ENCODE measurements around the gene HSBP1.

DNA sequence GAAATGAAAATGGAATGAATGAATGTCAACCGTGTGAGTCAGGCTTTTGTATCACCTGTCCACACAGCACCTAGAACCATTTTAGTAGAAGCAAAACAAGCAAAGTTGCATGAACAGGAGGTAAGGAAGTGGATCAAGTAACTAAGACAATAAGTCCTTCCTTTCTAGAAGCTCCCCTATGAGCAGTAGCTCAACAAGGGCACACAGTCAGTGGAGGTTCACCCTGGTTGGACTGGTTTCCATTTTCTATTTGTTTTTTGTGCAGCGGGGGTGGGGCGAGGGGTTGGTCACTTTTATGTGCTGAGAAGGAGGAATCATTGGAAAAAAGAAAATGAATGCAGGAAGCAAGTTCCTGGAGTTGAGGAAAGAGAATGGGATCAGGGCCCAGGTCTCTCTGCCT is 4.0 kb upstream of the HSBP1 start:
- TF ChIP-seq POLR2A (IDR thresholded peaks at IDR 0.05) (no peak), POLR2AphosphoS5 (IDR thresholded peaks at IDR 0.05) (peak; percentile 42)
- TF ChIP-seq, protein P1, sequence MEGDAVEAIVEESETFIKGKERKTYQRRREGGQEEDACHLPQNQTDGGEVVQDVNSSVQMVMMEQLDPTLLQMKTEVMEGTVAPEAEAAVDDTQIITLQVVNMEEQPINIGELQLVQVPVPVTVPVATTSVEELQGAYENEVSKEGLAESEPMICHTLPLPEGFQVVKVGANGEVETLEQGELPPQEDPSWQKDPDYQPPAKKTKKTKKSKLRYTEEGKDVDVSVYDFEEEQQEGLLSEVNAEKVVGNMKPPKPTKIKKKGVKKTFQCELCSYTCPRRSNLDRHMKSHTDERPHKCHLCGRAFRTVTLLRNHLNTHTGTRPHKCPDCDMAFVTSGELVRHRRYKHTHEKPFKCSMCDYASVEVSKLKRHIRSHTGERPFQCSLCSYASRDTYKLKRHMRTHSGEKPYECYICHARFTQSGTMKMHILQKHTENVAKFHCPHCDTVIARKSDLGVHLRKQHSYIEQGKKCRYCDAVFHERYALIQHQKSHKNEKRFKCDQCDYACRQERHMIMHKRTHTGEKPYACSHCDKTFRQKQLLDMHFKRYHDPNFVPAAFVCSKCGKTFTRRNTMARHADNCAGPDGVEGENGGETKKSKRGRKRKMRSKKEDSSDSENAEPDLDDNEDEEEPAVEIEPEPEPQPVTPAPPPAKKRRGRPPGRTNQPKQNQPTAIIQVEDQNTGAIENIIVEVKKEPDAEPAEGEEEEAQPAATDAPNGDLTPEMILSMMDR (IDR thresholded peaks at IDR 0.05): no peak
